HK-2 (cell line): Measurements from ENCODE around the gene LBH.

Source experiments
- DNase-seq: peaks from one replicate; pipeline ENCODE4 v3.0.0-alpha.2; 2018; ENCODE audit not compliant: unreplicated experiment

LBH gene

DNA sequence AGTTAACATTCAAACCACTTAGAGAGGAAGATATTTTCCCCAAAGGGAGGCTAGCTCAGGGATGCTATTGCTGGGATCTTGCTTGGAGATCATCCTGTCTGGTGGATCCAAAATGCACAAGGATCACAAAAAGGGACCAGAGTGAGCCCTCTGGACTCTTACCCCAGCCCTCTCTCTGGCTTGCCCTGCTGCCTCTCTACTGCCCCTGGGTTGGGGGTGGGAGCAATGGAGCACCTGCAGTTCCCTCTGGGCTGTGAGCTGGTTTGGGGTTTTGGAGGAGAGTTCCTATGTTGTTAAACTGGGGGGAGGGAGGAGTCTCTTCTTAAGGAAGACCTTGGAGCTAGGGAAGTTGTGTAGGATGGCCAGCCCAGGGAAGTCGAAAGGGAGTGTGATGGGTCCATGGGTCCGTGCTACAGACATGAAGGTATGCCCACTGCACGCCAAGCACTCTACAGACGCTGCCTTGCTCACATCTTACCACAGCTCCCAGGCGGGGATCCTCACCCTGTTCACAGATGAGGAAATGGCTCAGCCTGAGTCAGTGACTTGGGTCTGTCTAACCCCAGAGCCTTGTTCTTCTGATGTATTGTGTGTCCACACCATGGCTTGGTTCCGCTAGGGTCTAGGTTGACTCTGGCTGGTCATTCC lies 3.8 kb downstream of the LBH start:
- no peak for DNase-seq

DNA sequence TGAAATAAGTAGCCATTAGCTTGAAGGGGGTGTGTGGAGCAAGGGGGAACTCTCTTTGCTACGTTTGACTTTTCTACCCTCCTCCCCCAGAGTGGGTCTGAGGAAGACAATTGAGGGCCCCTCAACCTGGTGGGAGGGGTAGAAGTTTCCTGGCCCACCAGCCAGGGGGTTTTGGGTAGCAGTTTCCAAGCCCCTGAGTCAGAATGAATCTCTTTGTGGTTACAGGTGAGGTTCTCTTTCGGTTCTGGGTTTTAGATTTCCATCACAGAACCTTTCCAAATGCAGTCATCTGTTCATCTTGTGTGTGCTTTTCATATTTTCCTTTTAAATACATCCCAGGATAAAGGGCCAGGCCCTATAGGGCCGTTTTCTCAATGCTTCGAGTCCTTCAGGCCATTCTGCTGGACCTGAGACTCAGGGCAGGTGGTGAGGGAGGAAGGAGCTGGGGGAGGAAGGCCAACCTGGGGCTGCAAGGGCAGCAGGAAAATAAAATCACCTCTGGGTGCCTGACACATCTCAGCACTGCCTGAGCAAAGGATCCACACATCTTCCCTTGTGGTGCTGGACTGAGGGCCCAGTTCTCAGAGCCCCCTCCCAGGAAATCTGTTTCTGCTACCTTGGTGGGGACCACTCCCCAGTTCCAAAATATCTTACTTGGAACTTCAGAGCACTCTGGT lies 4.7 kb downstream of the LBH start:
- DNase-seq, result no peak

DNA sequence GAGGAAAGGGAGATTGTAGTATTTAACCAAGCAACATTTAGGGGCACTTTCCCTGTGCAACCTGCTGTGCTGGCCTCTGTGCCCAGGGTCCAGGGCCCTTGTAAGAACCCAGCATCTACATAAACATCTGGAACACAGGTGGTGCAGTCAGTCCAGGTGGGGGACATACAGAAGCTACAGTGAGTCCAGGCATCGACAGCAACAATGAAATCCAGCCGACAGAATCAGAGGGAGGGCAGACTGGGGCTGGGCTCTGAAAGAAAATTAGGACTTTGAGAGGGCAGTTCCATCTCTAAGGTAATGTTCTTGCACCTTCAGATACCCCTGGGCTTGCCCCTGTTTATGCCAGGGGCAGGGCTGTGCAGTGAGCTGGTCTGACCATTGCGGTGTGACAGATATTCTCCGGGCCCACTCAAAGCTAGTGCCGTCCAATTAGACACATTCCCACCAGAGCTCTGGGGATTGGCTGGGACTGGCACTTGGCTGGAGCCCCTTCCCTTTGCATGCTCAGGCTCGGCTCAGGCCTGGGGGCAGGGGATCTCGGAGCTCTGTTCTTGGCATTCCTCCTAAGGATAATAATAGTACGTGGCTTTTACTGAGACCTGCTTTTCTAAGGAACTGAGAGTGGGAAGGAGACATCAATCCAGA lies 5.4 kb downstream of the LBH start:
- no peak for DNase-seq

DNA sequence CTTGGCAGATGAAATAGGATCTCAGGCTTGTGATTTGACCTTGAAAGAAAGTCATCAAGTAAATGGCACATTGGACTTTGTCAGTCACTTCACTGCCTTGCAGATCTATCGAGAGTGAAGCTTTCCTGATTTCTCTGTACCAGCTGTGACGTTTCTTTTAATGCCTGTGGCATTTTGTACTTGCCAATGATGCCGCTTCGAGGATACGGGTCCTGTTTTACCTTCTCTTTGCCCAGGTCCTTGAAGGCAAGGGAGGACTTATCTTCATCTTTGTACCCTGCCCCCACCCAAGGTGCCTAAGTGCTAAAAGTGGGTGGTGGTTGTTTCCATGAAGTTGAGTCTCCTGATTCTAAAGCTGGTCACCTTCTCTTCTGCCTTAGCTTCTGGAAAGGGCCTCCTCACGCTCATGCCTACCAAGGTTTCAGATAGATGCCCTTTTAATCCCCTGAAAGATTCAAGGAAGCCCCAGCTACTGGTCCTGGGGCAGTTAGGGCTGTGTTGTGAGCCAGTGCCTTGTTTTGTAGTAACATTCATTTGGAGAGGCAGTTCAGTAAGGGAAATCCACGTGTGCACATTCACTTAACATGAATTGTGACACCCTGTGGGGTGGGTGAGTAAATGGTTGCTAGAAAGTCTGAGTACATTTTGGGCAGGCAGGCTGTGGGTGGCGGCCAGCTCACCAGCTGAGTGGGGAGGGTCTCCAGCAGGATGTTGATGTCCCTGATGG lies 6.1 kb downstream of the LBH start:
- no peak for DNase-seq

DNA sequence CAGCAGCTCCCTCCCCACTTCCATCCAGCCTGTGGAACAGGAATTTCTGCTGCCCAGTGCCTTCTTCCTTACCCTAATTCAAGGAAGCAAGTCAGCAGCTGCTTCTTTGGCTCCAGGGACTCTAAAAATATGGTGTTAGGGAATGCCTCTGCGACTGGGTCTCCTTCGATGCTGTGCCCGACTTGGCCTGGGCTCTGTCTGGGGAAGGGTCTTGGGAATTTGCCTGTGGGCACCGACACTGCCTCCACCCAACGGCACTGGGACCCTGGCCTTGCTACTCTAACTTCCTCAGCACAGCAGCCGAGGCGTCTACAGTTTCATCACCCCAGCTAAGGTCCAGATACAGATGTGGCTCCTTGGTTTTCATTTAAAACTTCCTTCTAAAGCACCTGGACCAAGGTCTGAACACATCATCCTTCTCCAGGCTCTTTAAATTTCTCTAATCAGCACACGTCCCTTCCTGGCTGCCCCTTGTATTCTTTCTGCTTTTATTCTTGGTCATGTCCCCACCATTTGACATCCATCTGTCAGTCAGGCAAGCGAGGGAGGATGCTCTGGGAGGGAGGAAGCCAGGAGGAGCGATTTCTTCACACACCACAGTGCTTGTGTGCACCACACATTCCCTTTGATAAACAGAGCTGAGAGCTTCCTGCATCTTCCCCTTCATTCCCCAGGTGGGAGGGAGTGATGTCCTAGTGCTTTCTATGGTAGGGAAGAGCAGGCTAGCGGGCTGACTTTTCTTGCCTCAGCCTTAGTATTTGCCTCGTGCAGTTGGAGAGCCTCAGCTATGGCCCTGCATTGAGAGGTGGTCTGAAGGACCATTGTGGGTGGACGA lies 6.8 kb downstream of the LBH start:
- no peak for DNase-seq

DNA sequence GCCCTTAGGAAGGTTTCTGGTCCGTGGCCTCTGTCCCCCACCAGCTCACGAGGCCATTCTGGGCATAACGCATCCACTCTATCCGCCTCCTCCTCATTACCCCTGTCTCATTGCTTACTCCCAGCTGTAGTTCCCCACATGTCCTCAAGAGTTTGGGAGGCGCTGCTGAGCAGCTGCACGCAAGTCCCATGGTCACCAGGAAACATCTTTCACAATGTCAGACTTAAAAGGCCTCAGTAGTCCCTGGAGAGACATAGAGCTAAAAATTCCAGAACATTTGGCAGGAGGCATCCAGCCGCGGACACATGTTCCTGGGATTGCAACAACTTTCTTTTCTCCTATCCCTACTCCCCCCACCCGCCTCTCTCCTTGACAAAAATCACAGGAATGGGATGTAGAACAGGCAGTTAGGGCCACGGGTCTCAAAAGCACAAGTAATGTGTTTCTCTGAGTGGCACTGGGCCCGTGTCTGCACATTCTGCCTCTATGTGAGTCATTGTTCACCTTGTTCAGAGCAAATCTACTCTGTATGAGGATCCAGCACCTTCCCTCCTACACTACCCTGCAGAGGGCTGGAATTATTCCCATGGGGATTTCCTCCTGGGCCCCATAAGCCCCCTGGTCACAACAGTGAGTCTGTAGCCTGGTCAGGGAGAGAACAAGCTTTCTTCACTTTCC lies 8.1 kb downstream of the LBH start:
- DNase-seq, result peak; percentile 55

DNA sequence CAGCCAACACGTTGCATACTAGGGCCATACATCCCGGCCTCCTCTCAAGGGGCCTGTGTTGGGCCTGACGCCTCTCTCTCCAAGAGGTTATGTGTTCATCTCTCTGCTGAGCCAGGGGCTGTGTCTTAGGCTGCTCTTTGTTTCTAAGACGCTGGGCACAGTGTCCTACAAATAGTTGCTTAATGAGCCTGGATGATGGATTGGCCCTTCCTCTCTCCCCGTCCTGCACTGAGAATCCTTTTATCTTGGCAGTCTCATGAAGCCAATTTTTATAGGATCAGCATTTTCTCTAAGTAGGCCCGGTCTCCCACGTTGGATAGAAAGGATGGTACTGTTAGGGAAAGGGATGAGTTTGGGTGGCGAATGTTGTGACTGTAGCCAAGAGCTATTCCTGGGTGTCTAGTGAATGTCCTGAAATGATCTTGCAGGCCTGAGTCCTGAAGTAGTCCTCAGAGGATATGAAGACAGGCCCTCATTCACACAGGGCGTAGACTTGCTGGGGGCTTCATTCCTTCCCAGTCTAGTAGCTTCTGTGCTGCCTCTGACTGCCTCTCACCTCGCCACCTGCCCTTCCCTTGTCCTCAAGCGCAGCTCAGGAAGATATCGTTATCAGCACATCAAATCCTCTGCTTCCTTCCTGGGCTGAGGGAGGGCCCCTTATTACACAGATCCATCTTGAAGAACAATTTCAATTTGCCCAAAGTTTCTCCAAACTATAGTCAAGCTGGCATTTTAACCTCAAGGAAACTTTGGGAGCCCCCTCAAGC lies 8.8 kb downstream of the LBH start:
- DNase-seq, result no peak

- no peak for DNase-seq
Measured at GRCh38 chr2:30243231-30243630, 11.9 kb downstream of the LBH start.

DNA sequence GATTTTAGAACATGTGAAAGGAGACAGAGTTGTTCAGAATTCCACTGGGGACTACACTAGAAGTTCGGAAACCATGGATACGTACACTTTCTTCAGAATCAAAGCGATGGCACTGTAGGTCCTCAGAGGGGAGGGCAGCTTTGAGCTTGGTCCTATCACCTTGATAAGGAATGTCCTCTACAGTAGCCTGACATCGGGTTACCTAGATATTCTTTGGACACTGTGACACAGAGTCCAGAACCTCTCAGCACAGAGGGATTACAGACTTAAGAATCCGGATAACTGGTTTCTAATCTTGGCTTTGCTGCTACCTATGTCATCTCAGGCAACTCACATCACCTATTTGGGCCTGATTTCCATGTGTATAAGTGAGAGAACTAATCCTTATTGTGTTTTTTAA lies 14.0 kb downstream of the LBH start:
- DNase-seq, result no peak

DNA sequence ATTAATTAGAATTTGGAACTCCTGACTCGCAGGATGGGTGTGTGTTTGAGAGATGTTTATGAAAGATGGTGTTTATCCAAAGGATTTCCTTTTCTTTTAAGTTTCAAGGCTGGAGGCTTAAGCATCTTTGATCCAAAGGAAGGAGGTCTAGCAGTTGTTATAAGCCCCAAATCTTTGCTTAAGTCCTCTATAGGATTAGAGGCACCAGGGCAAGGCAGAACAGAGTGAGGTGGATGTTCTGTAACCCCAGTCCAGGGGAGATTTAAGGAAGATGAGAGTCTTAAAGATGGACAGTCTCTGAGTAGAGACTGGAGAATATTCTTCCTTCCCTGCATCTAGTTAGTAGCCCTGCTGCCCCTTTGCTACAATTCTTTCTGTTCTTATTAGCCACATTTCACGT lies 17.5 kb downstream of the LBH start:
- no peak for DNase-seq

GRCh38 chr2:30249354-30249753 lies 18.0 kb downstream of the LBH start:
- no peak for DNase-seq

GRCh38 chr2:30250421-30250820 lies 19.1 kb downstream of the LBH start:
- DNase-seq, result no peak

DNA sequence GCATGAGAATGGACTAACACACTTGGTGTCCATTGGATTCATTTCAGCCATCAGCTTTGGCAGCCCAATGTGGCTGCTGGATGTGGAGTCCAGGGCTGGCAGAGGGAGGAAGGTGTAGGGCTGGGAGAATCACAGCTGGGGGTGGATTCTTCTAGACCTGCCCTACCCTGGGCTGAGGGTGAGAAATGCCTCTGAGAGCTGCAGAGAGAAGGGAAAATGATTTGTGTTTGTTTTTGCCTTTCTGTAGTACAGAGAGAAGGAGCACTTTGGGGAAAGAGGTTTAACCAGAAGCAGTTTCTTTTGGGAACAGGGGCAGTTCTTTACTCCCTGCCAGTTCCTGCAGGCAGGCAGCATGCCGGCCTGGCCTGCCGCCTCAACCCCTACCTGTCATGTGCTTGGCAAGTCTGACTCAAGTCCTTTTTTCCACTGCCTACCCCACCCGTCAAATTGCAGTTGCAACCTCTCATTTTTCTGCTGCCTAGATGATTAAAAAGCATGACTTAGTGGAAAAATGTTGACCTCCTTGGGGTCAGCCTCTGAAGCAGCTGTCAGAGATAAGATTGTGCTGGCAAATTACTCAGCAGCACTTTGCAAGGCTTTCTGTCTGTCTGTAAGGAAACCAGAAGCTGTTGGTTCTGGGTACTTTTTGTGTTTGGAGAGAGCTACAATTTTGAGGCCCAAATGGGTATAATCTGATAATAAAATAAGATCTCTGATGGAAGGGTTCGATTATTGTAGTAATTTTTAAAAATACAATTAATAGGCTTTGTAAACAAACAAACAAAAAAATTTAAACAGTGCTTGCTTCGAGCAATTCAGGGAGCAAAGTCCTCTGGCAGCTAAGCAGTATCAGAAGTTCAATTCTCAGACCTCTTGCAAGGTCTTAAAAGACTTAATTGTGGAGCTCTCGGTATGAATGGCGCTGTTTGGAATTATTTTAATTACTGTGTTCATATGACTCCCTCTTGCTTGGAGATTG lies 21.7 kb downstream of the LBH start:
- no peak for DNase-seq

DNA sequence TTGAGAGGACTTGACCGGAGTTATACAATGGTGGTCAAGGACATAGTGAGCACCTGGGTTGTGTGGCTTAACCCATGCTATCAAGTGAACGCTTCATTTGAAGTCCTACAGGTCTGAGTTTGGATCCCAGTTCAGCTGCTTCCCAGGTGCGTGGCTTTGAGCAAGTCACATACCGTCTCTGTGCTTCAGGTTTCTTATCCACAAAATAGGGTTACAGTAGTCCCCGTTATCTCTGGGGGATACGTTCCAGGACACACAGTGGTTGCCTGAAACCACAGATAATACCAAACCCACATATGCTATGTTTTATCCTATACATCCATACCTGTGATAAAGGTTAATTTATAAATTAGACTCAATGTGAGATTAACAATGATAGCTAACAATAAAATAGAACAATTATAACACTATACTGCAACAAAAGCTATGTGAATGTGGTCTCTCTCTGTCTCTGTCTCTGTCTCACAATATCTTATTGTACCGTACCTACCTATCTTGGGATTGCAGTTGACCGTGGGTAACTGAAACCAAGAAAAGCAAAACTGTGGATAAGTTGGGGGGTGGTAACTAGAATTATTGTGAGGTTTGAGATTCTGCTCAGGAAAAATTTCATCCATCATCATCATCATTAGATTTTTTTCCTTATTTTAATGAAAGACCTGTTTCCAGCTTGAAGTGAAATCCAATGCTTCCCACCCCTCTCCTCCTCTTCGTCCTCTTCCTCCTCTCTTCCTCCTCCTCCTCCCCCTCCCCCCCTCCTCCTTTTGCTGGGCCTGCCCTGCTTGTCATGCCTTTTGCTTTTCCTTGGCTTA lies 22.7 kb downstream of the LBH start:
- DNase-seq, result no peak

GRCh38 chr2:30254685-30255001 lies 23.3 kb downstream of the LBH start:
- DNase-seq, result no peak

DNA sequence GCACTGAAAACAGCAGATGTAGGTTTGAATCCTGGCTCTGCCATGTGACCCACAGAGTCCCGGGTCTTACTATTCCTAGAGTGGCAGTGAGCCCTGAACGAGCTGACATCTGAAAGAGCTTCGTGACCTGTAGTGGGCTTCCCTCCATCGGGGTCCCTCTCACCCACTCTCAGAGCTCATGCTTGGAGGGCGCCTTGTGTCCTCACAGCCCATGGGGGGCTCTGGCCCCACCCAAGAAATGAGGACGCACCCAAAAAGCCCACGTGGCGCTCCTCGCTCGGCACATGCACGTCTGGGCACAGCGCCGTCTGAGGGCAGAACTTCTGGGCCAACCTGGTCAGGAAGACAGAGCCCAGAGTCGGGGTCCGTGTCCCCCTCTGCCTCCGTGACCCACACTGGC lies 23.7 kb downstream of the LBH start:
- no peak for DNase-seq

DNA sequence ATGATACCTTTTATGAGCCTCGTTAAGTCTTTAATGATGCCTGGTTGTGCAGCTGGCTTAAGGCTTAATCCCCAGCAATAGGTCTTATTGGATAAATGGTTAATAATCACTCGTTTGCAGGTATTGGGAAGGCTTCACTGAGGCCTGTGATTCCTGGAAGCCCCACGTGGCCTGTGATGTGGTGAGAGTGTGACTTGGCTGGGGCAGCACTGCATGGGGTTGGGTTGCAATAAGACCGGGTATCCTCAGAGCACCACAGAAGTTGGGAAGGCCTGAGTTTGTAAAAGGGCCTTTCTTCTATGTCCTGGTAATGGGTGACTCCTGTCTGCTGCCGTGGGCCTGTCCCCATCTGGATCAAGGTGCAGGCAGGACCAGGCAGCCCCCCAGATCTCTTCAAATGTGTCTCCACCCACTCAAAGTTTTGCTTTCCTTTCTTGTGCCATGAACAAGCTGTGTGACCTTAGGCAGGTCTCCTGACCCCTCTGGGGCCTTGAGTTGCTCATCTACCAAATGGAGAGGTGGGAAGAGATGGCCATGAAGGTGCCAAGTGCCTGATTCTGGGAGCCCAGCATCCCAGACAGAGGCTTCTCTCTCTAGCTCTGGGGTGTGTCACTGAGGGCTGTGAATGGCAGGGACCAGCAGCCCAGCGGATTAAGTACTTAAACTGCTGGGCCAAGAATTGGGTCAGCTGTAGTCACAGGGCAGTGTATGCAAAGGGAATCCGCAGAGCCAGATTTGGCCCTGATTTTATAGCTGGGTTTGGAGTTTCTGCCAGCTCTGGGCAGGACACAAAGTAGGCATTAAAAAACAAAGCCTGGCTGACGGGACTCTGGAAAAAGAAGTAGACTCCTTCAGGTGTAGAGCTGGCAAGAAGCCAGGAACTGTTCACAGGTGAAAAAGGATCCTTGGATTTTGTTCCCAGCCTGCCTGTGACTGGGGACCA lies 24.4 kb downstream of the LBH start:
- DNase-seq, result no peak
